DOHH2 (cell line): ENCODE data around the gene LKAAEAR1.
A peak's percentile ranks its signal among the peaks of the same experiment; 100 is the strongest.

Experiments used
- H3F3A ChIP-seq: fragments of 200-600 bp; sonication (generic), shearing (Covaris generic); 2 replicates; pipeline ENCODE4 v1.6.0; 2016; ENCODE audit warnings: antibody characterized with exemption, mild to moderate bottlenecking; ENCODE audit not compliant: control insufficient read depth, insufficient read depth
- H3K27ac ChIP-seq: fragments of 200-600 bp; sonication (generic); 2 replicates; pipeline ENCODE4 v1.5.1; 2014; ENCODE audit warnings: low read depth, mild to moderate bottlenecking, low read length, moderate library complexity
- H3K27me3 ChIP-seq: fragments of 200-600 bp; sonication (generic); 2 replicates; pipeline ENCODE4 v1.6.1; 2014; ENCODE audit warnings: mild to moderate bottlenecking, low read length, mixed read lengths; ENCODE audit not compliant: control insufficient read depth
- H3K36me3 ChIP-seq: fragments of 200-600 bp; sonication (generic); 2 replicates; pipeline ENCODE4 v1.6.1; 2014; ENCODE audit warnings: mild to moderate bottlenecking, low read length, moderate library complexity, mixed read lengths; ENCODE audit not compliant: control insufficient read depth
- H3K4me1 ChIP-seq: fragments of 200-600 bp; sonication (generic); 2 replicates; pipeline ENCODE4 v1.6.1; 2014; ENCODE audit warnings: mild to moderate bottlenecking, low read length, mixed read lengths; ENCODE audit not compliant: control insufficient read depth
- H3K4me2 ChIP-seq: fragments of 200-600 bp; sonication (generic); 2 replicates; pipeline ENCODE4 v1.6.0; 2014; ENCODE audit warnings: mild to moderate bottlenecking, low read length, moderate library complexity
- H3K4me3 ChIP-seq: fragments of 200-600 bp; sonication (generic); 2 replicates; pipeline ENCODE4 v1.5.1; 2014; ENCODE audit warnings: mild to moderate bottlenecking, low read length, mixed read lengths
- H3K79me2 ChIP-seq: fragments of 200-600 bp; sonication (generic); 2 replicates; pipeline ENCODE4 v1.6.1; 2014; ENCODE audit warnings: mild to moderate bottlenecking, low read length, mixed read lengths; ENCODE audit not compliant: control insufficient read depth
- H3K9me2 ChIP-seq: fragments of 200-600 bp; sonication (generic); replicated peaks from 2 replicates; pipeline ENCODE4 v1.6.1; 2014; ENCODE audit warnings: mild to moderate bottlenecking, low read length, mixed read lengths; ENCODE audit not compliant: control insufficient read depth
- H3K9me3 ChIP-seq: fragments of 200-600 bp; sonication (generic); 2 replicates; pipeline ENCODE4 v1.6.1; 2014; ENCODE audit warnings: antibody characterized with exemption, low read length, mixed read lengths; ENCODE audit not compliant: control insufficient read depth, insufficient read depth
- H4K20me1 ChIP-seq: fragments of 200-600 bp; sonication (generic); 2 replicates; pipeline ENCODE4 v1.6.0; 2014; ENCODE audit warnings: low read depth, mild to moderate bottlenecking, antibody characterized with exemption, low read length, moderate library complexity; ENCODE audit not compliant: control insufficient read depth, insufficient read depth
- CTCF ChIP-seq: fragments of 200-600 bp; sonication (generic); IDR thresholded peaks from one replicate; pipeline ENCODE4 v1.5.1; 2014; ENCODE audit warnings: antibody characterized with exemption, mild to moderate bottlenecking, low read depth, low read length; ENCODE audit not compliant: poor library complexity, severe bottlenecking
- EZH2phosphoT487 ChIP-seq: fragments of 200-600 bp; sonication (generic); IDR thresholded peaks from 2 replicates; pipeline ENCODE4 v1.6.1; 2017; ENCODE audit warnings: borderline replicate concordance, mild to moderate bottlenecking, antibody characterized with exemption, low read length, moderate library complexity, mixed read lengths

Gene LKAAEAR1

DNA sequence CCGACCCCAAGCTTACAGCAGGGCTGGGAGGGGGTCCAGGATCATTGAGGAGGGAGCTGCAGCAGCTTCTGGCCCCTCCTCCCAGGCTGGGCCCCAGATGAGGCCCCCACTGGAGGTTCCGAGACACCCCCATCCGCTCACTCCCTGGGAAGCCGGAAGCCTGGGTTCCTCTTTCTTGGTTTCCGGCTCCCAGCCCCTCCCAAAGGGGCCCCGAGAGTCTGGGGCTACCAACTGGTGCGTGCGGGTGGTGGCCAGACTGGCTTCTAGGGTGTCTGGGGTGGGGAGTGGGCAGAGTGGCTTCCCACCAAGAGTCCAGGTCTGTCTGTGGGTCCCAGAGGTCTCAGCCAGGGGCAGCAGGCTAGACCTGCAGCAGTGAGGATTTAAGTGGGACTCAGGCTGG, 7.1 kb downstream of the LKAAEAR1 start:
- H4K20me1 ChIP-seq, result no peaks in the 10 kb centered on the region
- H3K4me1 ChIP-seq, result peaks cover 57% of the 10 kb centered on the region
- no peaks in the 10 kb centered on the region for H3K9me2 ChIP-seq
- H3K4me3 ChIP-seq, result peak overlapping the region; percentile 99
- H3K9me3 ChIP-seq, result no peaks in the 10 kb centered on the region
- H3K79me2 ChIP-seq, result peaks cover 25% of the 10 kb centered on the region
- peaks cover 25% of the 10 kb centered on the region for H3F3A ChIP-seq
- TF ChIP-seq CTCF (no peak), EZH2phosphoT487 (no peak)
- H3K27me3 ChIP-seq, result peaks cover 2% of the 10 kb centered on the region; the same call in 1 of the 2 replicates
- peak overlapping the region; percentile 89 for H3K27ac ChIP-seq
- peak overlapping the region; percentile 95 for H3K4me2 ChIP-seq
- peaks cover 57% of the 10 kb centered on the region for H3K36me3 ChIP-seq

GRCh38 chr20:64076061-64076997, 7.9 kb downstream of the LKAAEAR1 start:
- Histone ChIP-seq H3K4me1 (peaks cover 59% of the 10 kb centered on the region), H3K27ac (peak overlapping the region; percentile 89), H3K9me3 (no peaks in the 10 kb centered on the region), H3K27me3 (no peaks in the 10 kb centered on the region), H3K79me2 (peaks cover 25% of the 10 kb centered on the region), H3K4me2 (peak overlapping the region; percentile 95), H3K36me3 (peaks cover 62% of the 10 kb centered on the region), H4K20me1 (no peaks in the 10 kb centered on the region), H3K9me2 (no peaks in the 10 kb centered on the region), H3K4me3 (peak overlapping the region; percentile 99), H3F3A (peaks cover 22% of the 10 kb centered on the region)
- no peak for TF ChIP-seq CTCF
- no peak for TF ChIP-seq EZH2phosphoT487

- H3K9me3 ChIP-seq, result no peaks in the 10 kb centered on the region
- H3K9me2 ChIP-seq, result no peaks in the 10 kb centered on the region
- peaks cover 25% of the 10 kb centered on the region for H3K79me2 ChIP-seq
- H3K4me2 ChIP-seq, result no peak overlapping the region
- H3K4me1 ChIP-seq, result peaks cover 63% of the 10 kb centered on the region
- no peak overlapping the region for H3K4me3 ChIP-seq
- H3F3A ChIP-seq, result peaks cover 20% of the 10 kb centered on the region
- H3K36me3 ChIP-seq, result peaks cover 62% of the 10 kb centered on the region
- H3K27me3 ChIP-seq, result no peaks in the 10 kb centered on the region
- H3K27ac ChIP-seq, result no peak overlapping the region
- no peaks in the 10 kb centered on the region for H4K20me1 ChIP-seq
- no peak for TF ChIP-seq EZH2phosphoT487
- no peak for TF ChIP-seq CTCF
Measured at GRCh38 chr20:64075556-64075955, 8.6 kb downstream of the LKAAEAR1 start.
